Neural cell (in vitro differentiated cells): ENCODE measurements around the gene TNMD. TPM values are rescaled to one million over a fixed set of nuclear protein-coding genes. Genes with fewer than 3 reads are reported as not detected.

ENCODE experiments used
- H2AFZ ChIP-seq: fragments of 200-600, 300-800 bp; sonication (generic), shearing (Covaris generic); 2 replicates; pipeline ENCODE4 v1.6.0; 2014; ENCODE audit warnings: low read depth, mild to moderate bottlenecking, antibody characterized with exemption, low read length, moderate library complexity
- H3F3A ChIP-seq: fragments of 200-600 bp; shearing (Covaris generic); 2 replicates; pipeline ENCODE4 v1.6.1; 2016; ENCODE audit warnings: mild to moderate bottlenecking, moderate library complexity, mixed read lengths, antibody characterized with exemption, low read length; ENCODE audit not compliant: insufficient read depth, poor library complexity, severe bottlenecking
- H3K27ac ChIP-seq: fragments of 200-600, 300-800 bp; sonication (generic), shearing (Covaris generic); 2 replicates; pipeline ENCODE4 v1.5.1; 2014; ENCODE audit warnings: mild to moderate bottlenecking, low read length, moderate library complexity
- H3K27me3 ChIP-seq: fragments of 300-800, 200-600 bp; sonication (generic), shearing (Covaris generic); 2 replicates; pipeline ENCODE4 v1.6.0; 2014; ENCODE audit warnings: mild to moderate bottlenecking, low read depth, low read length, moderate library complexity; ENCODE audit not compliant: insufficient read depth
- H3K36me3 ChIP-seq: fragments of 300-800, 200-600 bp; sonication (generic), shearing (Covaris generic); 2 replicates; pipeline ENCODE4 v1.5.1; 2014; ENCODE audit warnings: mild to moderate bottlenecking, antibody characterized with exemption, low read length, moderate library complexity; ENCODE audit not compliant: insufficient read depth
- H3K4me2 ChIP-seq: fragments of 300-800, 200-600 bp; sonication (generic), shearing (Covaris generic); 2 replicates; pipeline ENCODE4 v1.6.0; 2014; ENCODE audit warnings: mild to moderate bottlenecking, low read length
- H3K4me3 ChIP-seq: fragments of 300-800, 200-600 bp; sonication (generic), shearing (Covaris generic); 2 replicates; pipeline ENCODE4 v1.5.1; 2014; ENCODE audit warnings: mild to moderate bottlenecking, low read length, moderate library complexity
- H3K79me2 ChIP-seq: fragments of 200-600 bp; shearing (Covaris generic); replicated peaks from 2 replicates; pipeline ENCODE4 v1.6.0; 2014; ENCODE audit warnings: mild to moderate bottlenecking, low read length, moderate library complexity; ENCODE audit not compliant: insufficient read depth
- H3K9ac ChIP-seq: fragments of 300-800, 200-600 bp; sonication (generic), shearing (Covaris generic); 2 replicates; pipeline ENCODE4 v1.6.1; 2016; ENCODE audit warnings: mild to moderate bottlenecking, low read length, mixed read lengths
- H3K9me2 ChIP-seq: fragments of 200-600 bp; shearing (Covaris generic); 2 replicates; pipeline ENCODE4 v1.6.1; 2016; ENCODE audit warnings: mild to moderate bottlenecking, low read length, mixed read lengths; ENCODE audit not compliant: insufficient read depth
- H3K9me3 ChIP-seq: fragments of 200-600, 300-800 bp; sonication (generic), shearing (Covaris generic); 2 replicates; pipeline ENCODE4 v1.6.1; 2016; ENCODE audit warnings: mild to moderate bottlenecking, mixed run types, low read length, moderate library complexity, mixed read lengths
- H4K20me1 ChIP-seq: fragments of 200-600 bp; shearing (Covaris generic); 2 replicates; pipeline ENCODE4 v1.6.1; 2016; ENCODE audit warnings: mild to moderate bottlenecking, mixed run types; ENCODE audit not compliant: insufficient read depth
- CTCF ChIP-seq: fragments of 450-650 bp; IDR thresholded peaks from 2 replicates; pipeline ENCODE4 v1.5.1; 2014; ENCODE audit warnings: antibody characterized with exemption, mild to moderate bottlenecking, moderate library complexity; ENCODE audit not compliant: poor library complexity, severe bottlenecking
- EP300 ChIP-seq: fragments of 450-650 bp; conservative IDR thresholded peaks from 2 replicates; pipeline ENCODE4 v1.6.1; 2014; ENCODE audit warnings: antibody characterized with exemption, mild to moderate bottlenecking, moderate library complexity; ENCODE audit not compliant: poor library complexity, severe bottlenecking
- EZH2 ChIP-seq: fragments of 200-600, 300-800 bp; shearing (Covaris generic), sonication (generic); IDR thresholded peaks from 2 replicates; pipeline ENCODE4 v1.6.1; 2014; ENCODE audit warnings: antibody characterized with exemption, low read length, borderline replicate concordance, mild to moderate bottlenecking; ENCODE audit not compliant: insufficient read depth, poor library complexity, severe bottlenecking
- MXI1 ChIP-seq: fragments of 450-650 bp; conservative IDR thresholded peaks from 2 replicates; pipeline ENCODE4 v1.6.1; 2014; ENCODE audit warnings: antibody characterized with exemption, mild to moderate bottlenecking; ENCODE audit not compliant: poor library complexity, severe bottlenecking
- POLR2AphosphoS5 ChIP-seq: IDR thresholded peaks from 2 replicates; pipeline ENCODE4 v1.6.1; 2012
- RAD21 ChIP-seq: fragments of 450-650 bp; conservative IDR thresholded peaks from 2 replicates; pipeline ENCODE4 v1.6.1; 2014; ENCODE audit warnings: antibody characterized with exemption, mild to moderate bottlenecking, moderate library complexity
- REST ChIP-seq: IDR thresholded peaks from 2 replicates; pipeline ENCODE4 v1.6.1; 2012; ENCODE audit warnings: borderline replicate concordance
- SMC3 ChIP-seq: fragments of 450-650 bp; conservative IDR thresholded peaks from 2 replicates; pipeline ENCODE4 v1.6.1; 2014; ENCODE audit warnings: antibody characterized with exemption, mild to moderate bottlenecking, moderate library complexity; ENCODE audit not compliant: poor library complexity
- TAF1 ChIP-seq: IDR thresholded peaks from 2 replicates; pipeline ENCODE4 v1.6.1; 2012; ENCODE audit warnings: low read depth
- polyA plus RNA-seq: library from polyadenylated mRNA; depleted of rRNA; stranded (reverse); fragments of >200 nt; gene quantifications from 2 replicates; pipeline ENCODE4 v1.2.3, GENCODE V29; 2014

TNMD gene
- polyA plus RNA-seq, 1 donor from 2014 or later = 0.24 TPM

GRCh38 chrX:100587861-100588260 lies 3.1 kb downstream of the TNMD start:
- Histone ChIP-seq H3K27ac (no peak overlapping the region), H3K79me2 (no peaks in the 10 kb centered on the region), H3K4me2 (no peak overlapping the region), H3K9ac (no peak overlapping the region), H3K9me3 (no peaks in the 10 kb centered on the region), H4K20me1 (no peaks in the 10 kb centered on the region), H3K9me2 (no peaks in the 10 kb centered on the region), H3K36me3 (no peaks in the 10 kb centered on the region), H3K27me3 (no peaks in the 10 kb centered on the region), H3K4me3 (no peak overlapping the region), H3F3A (no peaks in the 10 kb centered on the region), H2AFZ (no peak overlapping the region)
- TF ChIP-seq POLR2AphosphoS5 (no peak), EP300 (no peak), CTCF (no peak), EZH2 (no peak), SMC3 (no peak), TAF1 (no peak), RAD21 (no peak), REST (no peak), MXI1 (no peak)

GRCh38 chrX:100591256-100592051 lies 6.7 kb downstream of the TNMD start:
- no peaks in the 10 kb centered on the region for H3K9me3 ChIP-seq
- no peaks in the 10 kb centered on the region for H3K79me2 ChIP-seq
- H3F3A ChIP-seq = no peaks in the 10 kb centered on the region
- H3K4me3 ChIP-seq = no peak overlapping the region
- H4K20me1 ChIP-seq = no peaks in the 10 kb centered on the region
- no peaks in the 10 kb centered on the region for H3K36me3 ChIP-seq
- TF ChIP-seq EZH2 = no peak
- no peak for TF ChIP-seq CTCF
- no peak for TF ChIP-seq MXI1
- no peak for TF ChIP-seq REST
- no peak for TF ChIP-seq POLR2AphosphoS5
- no peak for TF ChIP-seq TAF1
- no peak for TF ChIP-seq EP300
- no peak for TF ChIP-seq RAD21
- TF ChIP-seq SMC3 = no peak
- no peak overlapping the region for H2AFZ ChIP-seq
- no peaks in the 10 kb centered on the region for H3K9me2 ChIP-seq
- no peak overlapping the region for H3K27ac ChIP-seq
- H3K9ac ChIP-seq = no peak overlapping the region
- no peak overlapping the region for H3K4me2 ChIP-seq
- no peaks in the 10 kb centered on the region for H3K27me3 ChIP-seq
